Measurements from ENCODE around the gene ZNF429. TPM values are rescaled to one million over a fixed set of nuclear protein-coding genes. Genes with fewer than 3 reads are reported as not detected.
A peak's percentile ranks its signal among the peaks of the same experiment; 100 is the strongest.

The ZNF429 gene
- polyA plus RNA-seq, 2 donors: 2.7 TPM

GRCh38 chr19:21585281-21585890 lies 80.0 kb downstream of the ZNF429 start:
- Histone ChIP-seq H3K9me3 (ENCODE audit: control insufficient read depth in 2 of 2, insufficient read depth in 1 of 2, low read depth in 1 of 2, low read length in 1 of 2) (peaks cover 0 to 30% of the 10 kb centered on the region in 2 donors), H3K27ac (ENCODE audit: low read depth in 2 of 2, low read length in 1 of 2) (peak overlapping the region in 1 of 2 donors; percentile 27), H3K27me3 (ENCODE audit: control insufficient read depth in 1 of 2, insufficient read depth in 2 of 2, low read length in 2 of 2) (no peaks in the 10 kb centered on the region), H3K4me1 (ENCODE audit: control insufficient read depth in 2 of 2, insufficient read depth in 2 of 2, low read length in 1 of 2) (no peaks in the 10 kb centered on the region), H3K36me3 (ENCODE audit: control insufficient read depth in 2 of 2, insufficient read depth in 2 of 2, low read length in 1 of 2) (no peaks in the 10 kb centered on the region), H3K4me3 (ENCODE audit: low read depth in 1 of 2, low read length in 2 of 2) (no peak overlapping the region)
- whole genome bisulfite sequencing, 2 donors: 61 to 69% methylated on average over 12 of the region's 12 CpGs

GRCh38 chr19:21586311-21587116 lies 81.1 kb downstream of the ZNF429 start:
- WGBS, 2 donors: 7 to 8% methylated on average over 61 to 72 of the region's 72 CpGs
- H3K27ac ChIP-seq (ENCODE audit: low read depth in 2 of 2, low read length in 1 of 2): no peak overlapping the region

GRCh38 chr19:21587117-21587461 lies 81.7 kb downstream of the ZNF429 start:
- H3K36me3 ChIP-seq (ENCODE audit: control insufficient read depth in 2 of 2, insufficient read depth in 2 of 2, low read length in 1 of 2): no peaks in the 10 kb centered on the region
- no peaks in the 10 kb centered on the region for H3K27me3 ChIP-seq (ENCODE audit: control insufficient read depth in 1 of 2, insufficient read depth in 2 of 2, low read length in 2 of 2)
- no peak overlapping the region for H3K27ac ChIP-seq (ENCODE audit: low read depth in 2 of 2, low read length in 1 of 2)
- no peaks in the 10 kb centered on the region for H3K4me1 ChIP-seq (ENCODE audit: control insufficient read depth in 2 of 2, insufficient read depth in 2 of 2, low read length in 1 of 2)
- peaks cover 0 to 30% of the 10 kb centered on the region in 2 donors for H3K9me3 ChIP-seq (ENCODE audit: control insufficient read depth in 2 of 2, insufficient read depth in 1 of 2, low read depth in 1 of 2, low read length in 1 of 2)
- 22 to 36% methylated on average over 12 of the region's 12 CpGs for WGBS, 2 donors
- peak overlapping the region; percentile 32 to 41 for H3K4me3 ChIP-seq (ENCODE audit: low read depth in 1 of 2, low read length in 2 of 2)

More at GRCh38 chr19:21586311-21587116, 81.1 kb downstream of the ZNF429 start:
- no peaks in the 10 kb centered on the region for H3K4me1 ChIP-seq (ENCODE audit: control insufficient read depth in 2 of 2, insufficient read depth in 2 of 2, low read length in 1 of 2)
- no peaks in the 10 kb centered on the region for H3K36me3 ChIP-seq (ENCODE audit: control insufficient read depth in 2 of 2, insufficient read depth in 2 of 2, low read length in 1 of 2)
- H3K4me3 ChIP-seq (ENCODE audit: low read depth in 1 of 2, low read length in 2 of 2): peak overlapping the region; percentile 32 to 41
- no peaks in the 10 kb centered on the region for H3K27me3 ChIP-seq (ENCODE audit: control insufficient read depth in 1 of 2, insufficient read depth in 2 of 2, low read length in 2 of 2)
- peaks cover 0 to 30% of the 10 kb centered on the region in 2 donors for H3K9me3 ChIP-seq (ENCODE audit: control insufficient read depth in 2 of 2, insufficient read depth in 1 of 2, low read depth in 1 of 2, low read length in 1 of 2)

- H3K4me3 ChIP-seq (ENCODE audit: low read depth in 1 of 2, low read length in 2 of 2): no peak overlapping the region
- WGBS, 2 donors: 54 to 66% methylated on average over 5 of the region's 5 CpGs
- H3K36me3 ChIP-seq (ENCODE audit: control insufficient read depth in 2 of 2, insufficient read depth in 2 of 2, low read length in 1 of 2): no peaks in the 10 kb centered on the region
- no peak overlapping the region for H3K27ac ChIP-seq (ENCODE audit: low read depth in 2 of 2, low read length in 1 of 2)
- H3K4me1 ChIP-seq (ENCODE audit: control insufficient read depth in 2 of 2, insufficient read depth in 2 of 2, low read length in 1 of 2): no peaks in the 10 kb centered on the region
- peaks cover 0 to 31% of the 10 kb centered on the region in 2 donors for H3K9me3 ChIP-seq (ENCODE audit: control insufficient read depth in 2 of 2, insufficient read depth in 1 of 2, low read depth in 1 of 2, low read length in 1 of 2)
- H3K27me3 ChIP-seq (ENCODE audit: control insufficient read depth in 1 of 2, insufficient read depth in 2 of 2, low read length in 2 of 2): no peaks in the 10 kb centered on the region
Measured at GRCh38 chr19:21587549-21587948, 82.1 kb downstream of the ZNF429 start.

GRCh38 chr19:21588065-21588601 lies 82.7 kb downstream of the ZNF429 start:
- H3K27me3 ChIP-seq (ENCODE audit: control insufficient read depth in 1 of 2, insufficient read depth in 2 of 2, low read length in 2 of 2): no peaks in the 10 kb centered on the region
- H3K4me1 ChIP-seq (ENCODE audit: control insufficient read depth in 2 of 2, insufficient read depth in 2 of 2, low read length in 1 of 2): no peaks in the 10 kb centered on the region
- 66 to 78% methylated on average over 7 of the region's 7 CpGs for WGBS, 2 donors
- no peak overlapping the region for H3K4me3 ChIP-seq (ENCODE audit: low read depth in 1 of 2, low read length in 2 of 2)
- no peaks in the 10 kb centered on the region for H3K36me3 ChIP-seq (ENCODE audit: control insufficient read depth in 2 of 2, insufficient read depth in 2 of 2, low read length in 1 of 2)
- H3K27ac ChIP-seq (ENCODE audit: low read depth in 2 of 2, low read length in 1 of 2): no peak overlapping the region
- peaks cover 0 to 36% of the 10 kb centered on the region in 2 donors for H3K9me3 ChIP-seq (ENCODE audit: control insufficient read depth in 2 of 2, insufficient read depth in 1 of 2, low read depth in 1 of 2, low read length in 1 of 2)

- Histone ChIP-seq H3K4me1 (ENCODE audit: control insufficient read depth in 2 of 2, insufficient read depth in 2 of 2, low read length in 1 of 2) (no peaks in the 10 kb centered on the region), H3K27me3 (ENCODE audit: control insufficient read depth in 1 of 2, insufficient read depth in 2 of 2, low read length in 2 of 2) (no peaks in the 10 kb centered on the region), H3K27ac (ENCODE audit: low read depth in 2 of 2, low read length in 1 of 2) (no peak overlapping the region), H3K9me3 (ENCODE audit: control insufficient read depth in 2 of 2, insufficient read depth in 1 of 2, low read depth in 1 of 2, low read length in 1 of 2) (peaks cover 0 to 29% of the 10 kb centered on the region in 2 donors), H3K36me3 (ENCODE audit: control insufficient read depth in 2 of 2, insufficient read depth in 2 of 2, low read length in 1 of 2) (no peaks in the 10 kb centered on the region), H3K4me3 (ENCODE audit: low read depth in 1 of 2, low read length in 2 of 2) (no peak overlapping the region)
- WGBS, 2 donors: 51 to 64% methylated on average over 2 of the region's 2 CpGs
Measured at GRCh38 chr19:21590867-21591266, 85.5 kb downstream of the ZNF429 start.

GRCh38 chr19:21593008-21593481 lies 87.6 kb downstream of the ZNF429 start:
- Histone ChIP-seq H3K36me3 (ENCODE audit: control insufficient read depth in 2 of 2, insufficient read depth in 2 of 2, low read length in 1 of 2) (no peaks in the 10 kb centered on the region), H3K9me3 (ENCODE audit: control insufficient read depth in 2 of 2, insufficient read depth in 1 of 2, low read depth in 1 of 2, low read length in 1 of 2) (peaks cover 0 to 19% of the 10 kb centered on the region in 2 donors), H3K4me3 (ENCODE audit: low read depth in 1 of 2, low read length in 2 of 2) (no peak overlapping the region), H3K4me1 (ENCODE audit: control insufficient read depth in 2 of 2, insufficient read depth in 2 of 2, low read length in 1 of 2) (no peaks in the 10 kb centered on the region), H3K27ac (ENCODE audit: low read depth in 2 of 2, low read length in 1 of 2) (no peak overlapping the region), H3K27me3 (ENCODE audit: control insufficient read depth in 1 of 2, insufficient read depth in 2 of 2, low read length in 2 of 2) (no peaks in the 10 kb centered on the region)
- WGBS, 2 donors: 88% methylated on average over 2 of the region's 2 CpGs

- no peak overlapping the region for H3K4me3 ChIP-seq (ENCODE audit: low read depth in 1 of 2, low read length in 2 of 2)
- H3K27me3 ChIP-seq (ENCODE audit: control insufficient read depth in 1 of 2, insufficient read depth in 2 of 2, low read length in 2 of 2): no peaks in the 10 kb centered on the region
- no peaks in the 10 kb centered on the region for H3K4me1 ChIP-seq (ENCODE audit: control insufficient read depth in 2 of 2, insufficient read depth in 2 of 2, low read length in 1 of 2)
- WGBS, 2 donors: 86 to 91% methylated on average over 4 of the region's 4 CpGs
- H3K27ac ChIP-seq (ENCODE audit: low read depth in 2 of 2, low read length in 1 of 2): no peak overlapping the region
- H3K9me3 ChIP-seq (ENCODE audit: control insufficient read depth in 2 of 2, insufficient read depth in 1 of 2, low read depth in 1 of 2, low read length in 1 of 2): peaks cover 0 to 17% of the 10 kb centered on the region in 2 donors
- no peaks in the 10 kb centered on the region for H3K36me3 ChIP-seq (ENCODE audit: control insufficient read depth in 2 of 2, insufficient read depth in 2 of 2, low read length in 1 of 2)
Measured at GRCh38 chr19:21593502-21593901, 88.1 kb downstream of the ZNF429 start.

- H3K9me3 ChIP-seq (ENCODE audit: control insufficient read depth in 2 of 2, insufficient read depth in 1 of 2, low read depth in 1 of 2, low read length in 1 of 2): peaks cover 0 to 17% of the 10 kb centered on the region in 2 donors
- H3K27me3 ChIP-seq (ENCODE audit: control insufficient read depth in 1 of 2, insufficient read depth in 2 of 2, low read length in 2 of 2): no peaks in the 10 kb centered on the region
- WGBS, 2 donors: 60 to 68% methylated on average over 3 of the region's 3 CpGs
- no peaks in the 10 kb centered on the region for H3K36me3 ChIP-seq (ENCODE audit: control insufficient read depth in 2 of 2, insufficient read depth in 2 of 2, low read length in 1 of 2)
- H3K4me3 ChIP-seq (ENCODE audit: low read depth in 1 of 2, low read length in 2 of 2): no peak overlapping the region
- H3K27ac ChIP-seq (ENCODE audit: low read depth in 2 of 2, low read length in 1 of 2): no peak overlapping the region
- H3K4me1 ChIP-seq (ENCODE audit: control insufficient read depth in 2 of 2, insufficient read depth in 2 of 2, low read length in 1 of 2): no peaks in the 10 kb centered on the region
Measured at GRCh38 chr19:21593934-21594820, 88.8 kb downstream of the ZNF429 start.
